Right ventricle myocardium superior (tissue), 1 donor: ENCODE data around the gene MAMDC4. TPM values are rescaled to one million over a fixed set of nuclear protein-coding genes. Genes with fewer than 3 reads are reported as not detected.
"Not testable (repeated sequence)": the region's sequence is repeated elsewhere in the genome, so short reads cannot be mapped to it uniquely, and the experiment has no call there.

Experiments
- ATAC-seq: fragments of 200-7000 bp; cut with Tn5 transposase; one replicate; pipeline ENCODE4 v1.9.1; 2020; ENCODE audit warnings: mild to moderate bottlenecking; ENCODE audit not compliant: poor library complexity
- DNase-seq: peaks from one replicate; pipeline ENCODE4 v3.0.0-alpha.2; 2020
- intact Hi-C: fragments of 100-400 bp; cut with DNase I; formaldehyde crosslinking; loops from one replicate; pipeline ENCODE4 v1.11.2; 2022
- total RNA-seq: library from RNA; stranded (reverse); fragmentation: NEBNext Ultra II Directional; extraction: Animal tissue kit (Norgen Biotek cat#: 25700); gene quantifications from one replicate; pipeline ENCODE4 v1.2.1, GENCODE V29; 2021
- donor health status: DM: no; HTN: yes; CAD: no; lungs with severe emphysema.

Gene MAMDC4
- total RNA-seq, 1 donor from 2014 or later: 13.2 TPM

DNA sequence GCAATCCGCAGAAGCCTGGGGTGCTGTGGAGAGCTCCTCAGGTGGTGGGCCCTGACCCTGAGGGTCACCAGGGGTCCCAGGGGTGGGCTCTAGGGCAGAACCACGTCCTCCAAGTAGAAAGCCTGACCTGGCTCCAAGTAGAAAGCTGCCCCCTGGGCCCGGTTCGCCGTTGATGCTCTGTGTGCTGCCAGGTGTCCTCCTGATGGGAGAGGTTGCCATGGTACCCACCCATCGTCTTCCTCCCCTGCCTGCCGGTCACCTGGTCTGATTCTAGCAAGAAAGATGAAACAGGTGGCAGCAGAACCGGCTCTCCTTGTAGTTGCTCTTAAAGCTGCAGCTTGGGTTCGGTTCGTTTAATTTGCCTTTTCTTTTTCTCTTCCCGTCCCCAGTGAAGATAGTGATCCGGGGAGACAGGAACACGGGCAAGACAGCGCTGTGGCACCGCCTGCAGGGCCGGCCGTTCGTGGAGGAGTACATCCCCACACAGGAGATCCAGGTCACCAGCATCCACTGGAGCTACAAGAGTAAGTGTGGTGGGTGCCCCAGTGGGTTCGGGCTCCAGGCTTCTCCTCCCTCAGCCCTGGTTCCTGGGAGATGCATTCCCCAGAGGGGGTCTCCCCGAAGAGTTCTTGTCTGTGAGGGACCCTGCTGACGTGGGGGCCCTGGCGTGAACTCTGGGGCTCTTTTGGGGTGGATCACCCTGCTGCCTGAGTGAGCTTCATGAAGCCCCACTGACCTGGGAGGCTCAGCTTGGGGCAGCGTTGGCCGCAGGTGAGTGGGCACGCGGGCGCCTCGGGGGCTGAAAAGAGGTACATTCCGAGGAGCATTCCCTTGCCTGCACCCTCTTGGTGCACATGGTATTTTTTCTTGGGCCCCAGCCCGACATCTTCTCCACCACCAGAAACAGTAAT is 28.8 kb upstream of the MAMDC4 start:
- intact Hi-C loops: no loop called here
- ATAC-seq: no peak
- DNase-seq: peak; percentile 30

DNA sequence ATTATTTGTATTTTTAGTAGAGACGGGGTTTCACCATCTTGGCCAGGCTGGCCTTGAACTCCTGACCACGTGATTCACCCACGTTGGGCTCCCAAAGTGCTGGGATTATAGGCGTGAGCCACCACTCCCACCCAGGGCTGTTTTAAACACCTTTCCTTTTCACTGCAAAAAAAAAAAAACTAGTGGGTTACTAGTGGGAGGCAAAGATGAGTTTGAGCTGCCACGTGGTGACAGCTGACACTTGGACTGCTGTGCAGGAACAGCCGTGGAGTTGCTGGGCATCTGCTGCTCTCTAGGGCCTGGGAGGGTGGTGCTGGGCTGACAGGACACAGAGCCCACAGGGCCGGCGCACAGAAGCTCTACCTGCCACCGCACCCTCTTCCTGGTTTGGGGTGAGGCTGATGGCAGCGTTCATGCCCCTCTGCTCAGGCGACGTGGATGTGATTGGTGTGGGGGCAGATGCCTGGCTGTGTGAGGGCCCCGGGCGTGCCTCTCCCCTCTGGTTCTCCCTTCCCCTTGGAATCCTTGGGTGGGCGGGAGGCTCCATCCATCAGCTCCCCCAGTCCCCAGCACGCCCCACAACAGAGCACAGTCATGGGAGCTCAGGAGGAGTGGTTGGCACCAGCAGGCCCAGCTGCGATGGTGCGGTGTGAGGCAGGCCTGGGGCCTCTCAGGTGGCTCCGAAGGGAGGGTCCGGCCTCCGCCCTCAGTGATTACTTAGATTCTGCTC is 27.5 kb upstream of the MAMDC4 start:
- ATAC-seq (no peak), DNase-seq (peak; percentile 25)
- intact Hi-C loops: no loop called here

DNA sequence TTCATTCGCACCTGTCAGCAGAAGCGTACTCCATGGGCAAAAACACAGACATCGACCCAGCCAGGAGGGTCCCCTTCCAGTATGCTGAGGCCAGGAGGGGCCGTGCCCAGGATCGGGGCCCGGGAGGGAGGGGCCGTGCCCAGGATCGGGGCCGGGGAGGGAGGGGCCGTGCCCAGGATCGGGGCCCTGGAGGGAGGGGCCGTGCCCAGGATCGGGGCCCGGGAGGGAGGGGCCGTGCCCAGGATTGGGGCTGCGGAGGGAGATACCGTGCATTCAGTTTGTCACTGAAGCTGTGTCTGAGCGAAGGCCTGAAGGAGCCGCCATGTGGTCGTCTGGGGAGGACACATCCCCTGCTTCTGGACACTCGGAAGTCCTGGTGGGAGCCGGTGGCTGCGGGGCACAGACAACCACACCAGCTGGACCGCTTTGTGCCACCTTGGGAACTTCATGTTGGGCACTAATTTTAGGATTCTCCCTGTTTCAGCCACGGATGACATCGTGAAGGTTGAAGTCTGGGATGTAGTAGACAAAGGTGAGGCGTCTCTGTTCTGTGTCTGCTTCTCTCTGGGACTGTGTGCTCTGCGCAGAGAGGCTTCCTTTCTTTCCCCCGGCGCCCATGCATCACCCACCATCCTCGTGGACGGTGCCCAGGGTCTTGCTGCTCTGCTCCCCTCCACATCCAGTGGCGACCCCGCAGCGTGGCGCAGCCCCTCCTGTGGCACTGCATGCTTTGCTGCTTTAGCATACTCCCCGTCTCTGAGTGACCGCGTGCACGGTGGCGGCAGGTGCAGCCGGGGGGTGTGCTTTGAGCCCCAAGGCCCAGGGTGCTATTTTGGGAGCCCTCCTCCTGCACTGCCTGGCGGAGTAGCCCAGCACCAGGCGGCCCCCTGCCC is 26.6 kb upstream of the MAMDC4 start:
- peak; percentile 22 for DNase-seq
- intact Hi-C loops: no loop called here
- no peak for ATAC-seq

GRCh38 chr9:136826188-136826541 is 26.0 kb upstream of the MAMDC4 start:
- DNase-seq: peak; percentile 37
- ATAC-seq: no peak
- intact Hi-C loops: no loop called here

DNA sequence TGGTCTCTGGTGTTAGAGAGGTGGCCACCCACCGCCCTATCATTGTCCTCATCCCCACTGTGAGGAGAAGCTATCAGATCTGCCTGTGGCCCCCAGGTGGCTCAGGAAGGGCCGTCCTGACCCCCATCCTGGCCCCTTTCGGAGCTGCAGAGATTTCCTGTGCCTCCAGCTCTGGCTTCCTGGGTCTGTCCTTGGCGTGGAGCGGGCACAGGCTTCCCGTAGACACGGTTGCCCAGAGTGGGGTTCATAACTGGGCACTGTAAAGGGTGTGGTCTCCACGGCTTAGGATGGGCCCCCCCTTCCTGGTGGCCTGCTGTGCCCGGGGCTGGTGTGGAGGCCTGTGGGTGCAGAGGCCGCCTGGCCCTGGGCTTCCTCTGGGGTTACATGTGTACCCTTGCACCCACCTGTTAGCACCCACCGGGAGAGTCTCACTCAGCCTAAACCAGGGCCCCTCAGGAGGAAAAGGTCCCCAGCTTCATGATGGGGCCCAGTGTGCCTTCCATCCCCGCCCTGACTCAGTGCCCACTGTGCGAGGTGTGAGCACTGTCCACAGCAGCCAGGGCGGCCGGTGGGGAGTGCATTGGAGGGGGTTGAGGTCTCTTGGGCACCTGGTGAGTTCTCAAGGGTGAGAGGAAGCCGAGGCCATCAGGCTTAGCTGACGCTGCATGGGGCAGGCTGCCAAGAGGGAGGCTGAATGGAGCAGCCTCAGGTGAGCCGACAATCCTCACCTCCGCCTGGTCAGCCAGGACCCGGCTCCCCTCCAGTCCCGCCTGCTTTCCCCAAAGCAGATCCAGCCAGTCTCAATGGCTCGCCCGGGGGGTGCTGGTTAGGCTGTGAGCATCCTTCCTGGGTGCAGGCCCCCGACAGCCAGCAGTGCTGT is 25.2 kb upstream of the MAMDC4 start:
- ATAC-seq (no peak), DNase-seq (peak; percentile 33)
- intact Hi-C loops: no loop called here

GRCh38 chr9:136827794-136828473 is 24.2 kb upstream of the MAMDC4 start:
- no peak for ATAC-seq
- peak; percentile 31 for DNase-seq
- intact Hi-C loops: no loop called here

DNA sequence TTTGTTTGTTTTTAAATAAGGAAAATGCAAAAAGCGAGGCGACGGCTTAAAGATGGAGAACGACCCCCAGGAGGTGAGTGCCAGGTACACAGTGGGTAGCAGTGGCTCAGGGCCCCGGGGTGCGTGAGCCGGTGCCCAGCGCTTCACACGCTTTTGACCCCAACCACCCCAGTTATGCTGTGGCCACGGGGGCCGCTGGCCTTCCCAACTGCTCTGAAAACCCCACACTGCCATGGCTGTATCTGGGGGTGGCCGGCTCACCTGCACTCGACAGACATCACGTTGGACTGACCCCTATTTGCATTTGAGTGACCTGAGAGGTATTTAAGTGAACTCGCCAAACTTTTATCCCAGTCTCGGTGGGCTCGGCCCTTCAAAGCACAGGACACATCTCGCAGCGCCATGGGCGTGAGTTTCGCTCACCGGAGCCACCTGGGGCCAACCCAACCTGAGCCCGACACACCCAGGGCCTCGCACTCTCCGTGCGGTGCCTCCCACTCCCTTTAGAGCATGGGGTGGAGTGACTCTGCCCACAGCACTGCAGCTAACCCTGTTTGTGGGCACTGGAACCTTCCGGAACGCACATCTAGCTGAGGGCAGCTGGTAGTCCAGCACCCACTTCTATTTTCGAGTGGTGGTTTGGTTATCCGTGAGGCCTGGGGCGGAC is 23.5 kb upstream of the MAMDC4 start:
- peak; percentile 20 for DNase-seq

DNA sequence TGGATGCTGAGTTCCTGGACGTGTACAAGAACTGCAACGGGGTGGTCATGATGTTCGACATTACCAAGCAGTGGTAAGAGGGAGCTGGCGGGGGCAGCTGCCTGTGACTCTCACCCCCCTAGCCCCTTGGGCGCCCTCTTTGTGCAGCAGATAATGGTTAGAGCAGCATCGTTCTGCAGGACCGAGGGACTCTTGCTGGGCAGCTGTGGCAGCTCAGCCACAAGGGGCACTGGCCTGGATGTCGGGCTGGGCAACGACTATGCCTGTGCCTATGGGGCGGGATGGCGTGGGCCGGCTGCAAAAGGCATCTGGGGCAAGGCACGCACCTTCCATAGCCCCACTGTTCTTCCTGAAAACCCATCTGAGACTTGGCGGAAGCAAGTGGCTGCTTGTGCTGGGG is 22.7 kb upstream of the MAMDC4 start:
- intact Hi-C loops: no loop called here
- DNase-seq: peak; percentile 26
- no peak for ATAC-seq

More for the DNA sequence above, 23.5 kb upstream of the MAMDC4 start:
- no peak for ATAC-seq
- intact Hi-C loops: no loop called here

GRCh38 chr9:136829981-136830885 is 21.9 kb upstream of the MAMDC4 start:
- peak; percentile 16 for ATAC-seq
- intact Hi-C loops: no loop called here
- peak; percentile 33 for DNase-seq

DNA sequence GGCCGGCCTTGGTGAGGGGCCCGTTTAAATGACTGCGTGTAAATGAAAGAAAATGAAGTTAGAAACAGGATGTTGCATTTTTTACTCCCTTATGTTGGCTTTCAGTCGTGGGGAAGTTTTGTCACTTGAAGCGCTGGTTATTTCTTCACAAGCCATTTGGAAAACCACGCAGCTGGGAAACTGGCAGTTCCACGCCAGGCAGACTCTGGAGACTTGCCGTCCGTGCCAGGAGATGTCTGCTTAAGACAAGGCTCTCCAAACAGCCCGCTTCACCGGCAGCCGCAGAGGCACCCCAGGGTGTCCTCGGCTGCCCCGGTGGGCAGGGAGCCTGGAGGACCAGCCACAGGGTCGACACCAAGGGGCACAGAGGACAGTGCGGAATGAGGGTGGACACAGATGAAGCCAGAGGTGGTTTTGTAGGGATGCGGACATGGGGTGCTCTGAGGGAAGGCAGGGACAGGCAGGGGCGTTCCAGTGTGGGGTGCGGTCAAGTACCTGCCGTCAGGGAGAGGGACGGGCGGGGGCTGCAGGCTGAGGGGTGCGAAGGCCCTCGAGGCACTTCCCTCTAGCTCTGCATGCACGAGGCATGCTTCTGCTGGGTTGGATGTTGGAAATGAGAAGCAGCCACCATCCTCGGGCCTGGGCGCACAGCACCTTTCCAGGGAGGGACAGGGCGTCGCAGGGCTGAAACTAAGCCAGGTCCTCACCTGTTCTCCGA is 21.0 kb upstream of the MAMDC4 start:
- intact Hi-C loops: no loop called here
- ATAC-seq (no peak), DNase-seq (peak; percentile 12)

DNA sequence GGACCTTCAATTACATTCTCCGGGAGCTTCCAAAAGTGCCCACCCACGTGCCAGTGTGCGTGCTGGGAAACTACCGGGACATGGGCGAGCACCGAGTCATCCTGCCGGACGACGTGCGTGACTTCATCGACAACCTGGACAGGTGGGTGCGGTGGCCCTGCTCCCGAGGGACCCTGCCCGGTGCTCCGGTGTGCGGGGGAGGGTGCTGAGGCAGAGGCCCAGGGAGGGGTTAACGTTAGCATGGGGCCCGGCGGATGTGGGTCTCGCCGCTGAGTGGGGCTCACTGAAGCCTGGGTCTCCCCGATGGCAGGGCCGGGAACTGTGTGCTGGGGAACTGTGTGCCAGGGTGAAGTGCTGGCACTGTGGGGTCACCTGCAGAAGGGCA is 20.4 kb upstream of the MAMDC4 start:
- peak; percentile 33 for DNase-seq
- no peak for ATAC-seq
- intact Hi-C loops: no loop called here

- peak; percentile 8 for DNase-seq
- intact Hi-C loops: no loop called here
- ATAC-seq: no peak
Measured at GRCh38 chr9:136832581-136832980, 19.6 kb upstream of the MAMDC4 start.

DNA sequence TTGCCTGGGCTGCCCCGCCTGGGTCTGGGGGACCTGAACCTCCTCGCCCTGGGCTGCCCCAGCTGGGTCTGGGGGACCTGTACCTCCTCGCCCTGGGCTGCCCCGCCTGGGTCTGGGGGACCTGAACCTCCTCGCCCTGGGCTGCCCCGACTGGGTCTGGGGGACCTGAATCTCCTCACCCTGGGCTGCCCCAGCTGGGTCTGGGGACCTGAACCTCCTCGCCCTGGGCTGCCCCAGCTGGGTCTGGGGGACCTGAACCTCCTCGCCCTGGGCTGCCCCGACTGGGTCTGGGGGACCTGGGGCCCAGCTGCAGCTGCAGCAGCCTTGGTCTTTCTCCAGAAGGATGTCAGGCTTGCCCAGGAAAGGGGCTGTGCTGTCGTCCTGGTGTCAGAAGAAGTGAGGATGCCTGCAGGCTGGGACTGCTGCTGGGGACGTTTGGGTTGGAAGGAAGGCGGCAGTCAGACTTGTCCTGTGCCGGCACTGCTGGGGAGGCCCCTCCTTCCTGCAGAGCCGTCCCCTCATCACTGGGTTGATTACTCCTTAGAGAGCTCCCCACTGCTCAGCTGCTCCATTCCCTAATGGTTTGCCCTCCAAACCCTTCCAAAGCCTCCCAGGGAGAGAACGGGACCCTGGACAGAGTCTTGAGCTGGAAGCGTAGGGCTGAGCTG is 18.6 kb upstream of the MAMDC4 start:
- DNase-seq: peak; percentile 35
- intact Hi-C loops, ATAC-seq: not testable (repeated sequence)

DNA sequence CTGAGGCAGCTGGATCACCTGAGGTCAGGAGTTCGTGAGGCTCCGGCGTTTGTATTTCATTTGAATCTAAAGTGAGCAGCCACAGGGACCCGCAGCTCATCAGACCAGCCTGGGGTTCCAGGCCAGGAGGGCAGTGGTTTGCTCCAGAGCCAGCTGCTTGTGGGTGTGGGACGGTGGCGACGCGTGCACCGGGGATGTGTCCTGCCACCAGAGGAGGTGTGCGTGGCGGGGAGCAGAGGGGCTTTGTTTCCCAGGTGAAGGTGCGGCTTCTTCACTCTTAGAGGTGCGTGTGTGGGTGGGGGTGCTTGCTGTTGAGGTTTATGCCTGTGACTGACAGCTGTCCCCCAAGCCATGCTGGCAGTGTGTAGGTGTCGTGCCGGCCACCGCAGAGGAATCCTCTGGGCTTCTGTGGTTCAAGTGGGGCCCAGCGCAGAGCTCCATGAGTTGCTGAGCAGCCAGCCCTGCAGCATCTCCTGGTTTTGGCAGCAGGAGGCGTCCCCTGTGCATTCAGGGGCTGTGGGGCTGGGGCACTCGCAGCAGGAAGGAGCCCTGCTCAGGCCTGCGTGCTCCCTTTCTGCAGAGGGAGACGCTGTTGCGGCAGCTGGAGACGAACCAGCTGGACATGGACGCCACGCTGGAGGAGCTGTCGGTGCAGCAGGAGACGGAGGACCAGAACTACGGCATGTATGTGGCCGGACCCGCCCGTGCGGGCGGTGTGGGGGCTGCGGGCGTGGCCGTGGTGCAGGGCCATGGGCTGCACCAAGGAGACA is 16.8 kb upstream of the MAMDC4 start:
- no peak for ATAC-seq
- peak; percentile 34 for DNase-seq

More for the DNA sequence above, 16.8 kb upstream of the MAMDC4 start:
- intact Hi-C loops: no loop called here
